ENCODE results near the gene CEACAM19.

GRCh38 chr19:44685877-44686276 is 14.6 kb downstream of the CEACAM19 start:
- no peak for TF ChIP-seq CTCF (IDR thresholded peaks at IDR 0.05)
- no peak for TF ChIP-seq POLR2A (IDR thresholded peaks at IDR 0.05)

Data from heart left ventricle (tissue), 13 donors.